Measurements from ENCODE around the gene POU2AF2.

- TF ChIP-seq ZNF384 (IDR thresholded peaks at IDR 0.05) = no peak
- no peak for TF ChIP-seq TARDBP (IDR thresholded peaks at IDR 0.05)
- TF ChIP-seq HDGF (IDR thresholded peaks at IDR 0.05; ENCODE audit: borderline replicate concordance) = no peak
- TF ChIP-seq BHLHE40 (IDR thresholded peaks at IDR 0.05; ENCODE audit: borderline replicate concordance) = no peak
- no peak for TF ChIP-seq SP1 (IDR thresholded peaks at IDR 0.05)
- no peak for TF ChIP-seq FOXK2 (IDR thresholded peaks at IDR 0.05)
- TF ChIP-seq FOXM1 (IDR thresholded peaks at IDR 0.05; ENCODE audit: borderline replicate concordance) = no peak
- no peak for TF ChIP-seq SUZ12 (IDR thresholded peaks at IDR 0.05)
- TF ChIP-seq PKNOX1 (IDR thresholded peaks at IDR 0.05) = no peak
- TF ChIP-seq LEF1 (IDR thresholded peaks at IDR 0.05; ENCODE audit: borderline replicate concordance) = no peak
- TF ChIP-seq NFRKB (IDR thresholded peaks at IDR 0.05) = no peak
- TF ChIP-seq CTBP1 (IDR thresholded peaks at IDR 0.05; ENCODE audit: borderline replicate concordance) = no peak
Measured at GRCh38 chr11:111310723-111311122, 65.2 kb downstream of the POU2AF2 start.
